Measurements from ENCODE around the gene MX2.
A peak's percentile ranks its signal among the peaks of the same experiment; 100 is the strongest.
"Not testable (repeated sequence)": the region's sequence is repeated elsewhere in the genome, so short reads cannot be mapped to it uniquely, and the experiment has no call there.

The MX2 gene

GRCh38 chr21:41419921-41420862 is 58.4 kb downstream of the MX2 start:
- H3K4me1 ChIP-seq (ENCODE audit: control insufficient read depth in 1 of 2, insufficient read depth in 1 of 2, low read depth in 1 of 2, low read length in 1 of 2): peaks cover 33 to 34% of the 10 kb centered on the region in 2 experiments
- H3K9me3 ChIP-seq: no peaks in the 10 kb centered on the region
- no peaks in the 10 kb centered on the region for H3K36me3 ChIP-seq

GRCh38 chr21:41420998-41421397 is 59.2 kb downstream of the MX2 start:
- H3K4me3 ChIP-seq (ENCODE audit: low read depth in 1 of 2, low read length in 1 of 2): peak overlapping the region in 1 of 2 experiments; percentile 71

More at GRCh38 chr21:41419921-41420862, 58.4 kb downstream of the MX2 start:
- Histone ChIP-seq H3K27ac (peak overlapping the region; percentile 76), H3K4me3 (ENCODE audit: low read depth in 1 of 2, low read length in 1 of 2) (peak overlapping the region; percentile 71 to 73), H3K27me3 (no peaks in the 10 kb centered on the region)
- no peak for TF ChIP-seq CTCF (IDR thresholded peaks at IDR 0.05)

GRCh38 chr21:41422546-41423304 is 60.9 kb downstream of the MX2 start:
- Histone ChIP-seq H3K4me1 (ENCODE audit: control insufficient read depth in 1 of 2, insufficient read depth in 1 of 2, low read depth in 1 of 2, low read length in 1 of 2) (peaks cover 47 to 49% of the 10 kb centered on the region in 2 experiments), H3K4me3 (ENCODE audit: low read depth in 1 of 2, low read length in 1 of 2) (no peak overlapping the region), H3K9me3 (no peaks in the 10 kb centered on the region), H3K27me3 (peaks cover 19% of the 10 kb centered on the region), H3K27ac (no peak overlapping the region), H3K36me3 (no peaks in the 10 kb centered on the region)
- TF ChIP-seq CTCF (IDR thresholded peaks at IDR 0.05): no peak

More at GRCh38 chr21:41420998-41421397, 59.2 kb downstream of the MX2 start:
- not testable (repeated sequence) for H3K36me3 ChIP-seq, H3K27me3 ChIP-seq, H3K9me3 ChIP-seq
- Histone ChIP-seq H3K4me1 (ENCODE audit: control insufficient read depth in 1 of 2, insufficient read depth in 1 of 2, low read depth in 1 of 2, low read length in 1 of 2) (peaks cover 39% of the 10 kb centered on the region in 2 experiments), H3K27ac (peak overlapping the region; percentile 76)

- not testable (repeated sequence) for H3K36me3 ChIP-seq; H3K9me3 ChIP-seq; H3K4me3 ChIP-seq (ENCODE audit: low read depth in 1 of 2, low read length in 1 of 2)
- Histone ChIP-seq H3K27me3 (peaks cover 24% of the 10 kb centered on the region), H3K4me1 (ENCODE audit: control insufficient read depth in 1 of 2, insufficient read depth in 1 of 2, low read depth in 1 of 2, low read length in 1 of 2) (peaks cover 47 to 50% of the 10 kb centered on the region in 2 experiments), H3K27ac (peak overlapping the region; percentile 33)
Measured at GRCh38 chr21:41423305-41423636, 61.4 kb downstream of the MX2 start.

- Histone ChIP-seq H3K4me3 (ENCODE audit: low read depth in 1 of 2, low read length in 1 of 2) (peak overlapping the region; percentile 80 to 82), H3K9me3 (no peaks in the 10 kb centered on the region), H3K4me1 (ENCODE audit: control insufficient read depth in 1 of 2, insufficient read depth in 1 of 2, low read depth in 1 of 2, low read length in 1 of 2) (peaks cover 28 to 33% of the 10 kb centered on the region in 2 experiments), H3K27me3 (peaks cover 27% of the 10 kb centered on the region), H3K36me3 (peaks cover 5% of the 10 kb centered on the region), H3K27ac (peak overlapping the region; percentile 62)
- no peak for TF ChIP-seq CTCF (IDR thresholded peaks at IDR 0.05)
Measured at GRCh38 chr21:41425588-41425953, 63.7 kb downstream of the MX2 start.

- H3K4me3 ChIP-seq (ENCODE audit: low read depth in 1 of 2, low read length in 1 of 2): peak within 1 kb of the TSS; percentile 80 to 82
Measured at GRCh38 chr21:41425954-41426675, 64.3 kb downstream of the MX2 start, which contains the start of gene MX1. TSS of gene MX1 (plus strand) at chr21:41426239. CDS start at chr21:41432071, 5,832 bp downstream.

More at GRCh38 chr21:41425954-41426675, 64.3 kb downstream of the MX2 start, which contains the start of gene MX1:
- TF ChIP-seq CTCF (IDR thresholded peaks at IDR 0.05): peak; percentile 16
- Histone ChIP-seq H3K4me1 (ENCODE audit: control insufficient read depth in 1 of 2, insufficient read depth in 1 of 2, low read depth in 1 of 2, low read length in 1 of 2) (peaks cover 26 to 27% of the 10 kb centered on the region in 2 experiments), H3K36me3 (peaks cover 5% of the 10 kb centered on the region), H3K27me3 (peaks cover 27% of the 10 kb centered on the region), H3K27ac (peak within 1 kb of the TSS; percentile 62), H3K9me3 (no peaks in the 10 kb centered on the region)
